NT2/D1 (cell line): ENCODE results near the gene APAF1.

Experiments
- SUZ12 ChIP-seq: IDR thresholded peaks from 2 replicates; pipeline ENCODE4 v1.6.1; 2011; ENCODE audit not compliant: insufficient read length, insufficient read depth; ENCODE audit errors: extremely low read depth
- YY1 ChIP-seq: IDR thresholded peaks from 2 replicates; pipeline ENCODE4 v1.6.1; 2011; ENCODE audit not compliant: insufficient read length, insufficient read depth
- ZNF274 ChIP-seq: IDR thresholded peaks from 2 replicates; pipeline ENCODE4 v1.6.1; 2011; ENCODE audit warnings: mild to moderate bottlenecking, low read depth, low read length

DNA sequence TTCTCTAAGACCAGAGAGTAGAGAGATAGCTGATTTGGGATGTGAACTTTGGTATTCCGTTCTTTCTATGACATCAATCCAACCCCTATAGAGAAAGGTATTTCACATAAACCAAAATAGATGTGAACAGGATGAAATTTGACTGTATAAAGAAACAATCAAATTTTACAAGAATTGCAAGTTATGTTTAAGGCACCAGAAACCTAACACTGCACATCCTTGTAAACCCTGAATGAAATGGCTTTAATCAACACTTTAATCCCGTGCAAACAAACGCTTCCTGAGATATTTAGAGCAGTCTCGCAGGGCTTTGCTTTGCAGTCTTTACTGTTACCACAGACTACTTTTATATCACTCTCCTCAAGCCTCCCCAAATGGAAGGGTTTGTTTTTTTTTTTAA, 125.1 kb downstream of the APAF1 start:
- no peak for TF ChIP-seq ZNF274
- no peak for TF ChIP-seq YY1
- TF ChIP-seq SUZ12: no peak
